Activated CD4-positive, alpha-beta T cell treated with anti-CD3 and anti-CD28 coated beads for 48 hours (primary cell): ENCODE measurements around the gene SLC25A34.

Experiments used
- DNase-seq: peaks from one replicate; pipeline ENCODE4 v3.0.0-alpha.2; 2020

Gene SLC25A34

DNA sequence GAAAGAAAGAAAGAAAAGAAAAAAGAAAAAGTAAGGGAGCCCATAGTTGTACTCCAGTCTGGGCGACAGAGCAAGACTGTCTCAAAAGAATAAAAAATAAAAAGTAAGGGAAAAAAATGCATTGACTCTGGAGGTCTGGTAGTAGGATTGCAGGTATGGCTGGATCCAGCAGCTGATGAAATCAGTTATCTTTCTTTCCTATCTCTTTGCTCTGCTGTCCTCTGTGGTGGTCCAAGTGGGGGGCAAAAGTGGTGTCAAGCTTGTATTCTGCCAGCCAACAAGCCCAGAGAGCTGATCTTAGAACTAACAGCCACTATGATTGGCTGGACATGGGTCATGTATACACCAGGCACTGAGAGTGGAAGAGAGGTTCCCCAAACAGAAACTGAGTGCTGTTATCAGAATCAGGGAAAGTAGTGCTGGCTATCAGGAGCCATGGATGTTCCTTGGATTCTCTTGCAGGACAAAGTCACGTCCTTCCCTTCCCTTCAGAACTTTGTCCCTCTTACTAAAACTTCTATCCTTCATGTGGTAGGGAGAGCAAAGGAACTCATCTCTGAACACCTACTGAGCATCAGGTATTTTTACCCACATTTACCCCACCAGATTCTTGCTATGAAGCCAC, 19.1 kb downstream of the SLC25A34 start:
- no peak for DNase-seq

DNA sequence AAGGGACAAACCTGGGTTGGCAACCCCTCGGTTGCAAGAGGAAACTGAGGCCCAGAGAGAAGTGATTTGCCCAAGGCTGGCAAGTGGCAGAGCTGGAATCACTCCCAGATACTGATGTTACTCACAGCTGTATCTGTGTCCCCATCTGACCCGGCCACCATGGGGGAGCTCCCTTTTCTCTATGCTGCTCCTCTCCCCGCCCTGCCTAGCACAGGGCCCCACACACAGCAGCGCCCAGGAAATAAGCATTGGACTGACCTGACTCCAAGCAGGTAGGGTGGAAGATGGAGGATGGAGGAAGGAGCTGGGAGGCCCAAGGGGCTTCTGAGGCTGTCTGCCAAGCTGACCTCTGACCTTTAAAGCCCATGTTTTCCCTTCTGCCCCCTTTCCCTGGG, 19.6 kb downstream of the SLC25A34 start:
- DNase-seq = no peak

DNA sequence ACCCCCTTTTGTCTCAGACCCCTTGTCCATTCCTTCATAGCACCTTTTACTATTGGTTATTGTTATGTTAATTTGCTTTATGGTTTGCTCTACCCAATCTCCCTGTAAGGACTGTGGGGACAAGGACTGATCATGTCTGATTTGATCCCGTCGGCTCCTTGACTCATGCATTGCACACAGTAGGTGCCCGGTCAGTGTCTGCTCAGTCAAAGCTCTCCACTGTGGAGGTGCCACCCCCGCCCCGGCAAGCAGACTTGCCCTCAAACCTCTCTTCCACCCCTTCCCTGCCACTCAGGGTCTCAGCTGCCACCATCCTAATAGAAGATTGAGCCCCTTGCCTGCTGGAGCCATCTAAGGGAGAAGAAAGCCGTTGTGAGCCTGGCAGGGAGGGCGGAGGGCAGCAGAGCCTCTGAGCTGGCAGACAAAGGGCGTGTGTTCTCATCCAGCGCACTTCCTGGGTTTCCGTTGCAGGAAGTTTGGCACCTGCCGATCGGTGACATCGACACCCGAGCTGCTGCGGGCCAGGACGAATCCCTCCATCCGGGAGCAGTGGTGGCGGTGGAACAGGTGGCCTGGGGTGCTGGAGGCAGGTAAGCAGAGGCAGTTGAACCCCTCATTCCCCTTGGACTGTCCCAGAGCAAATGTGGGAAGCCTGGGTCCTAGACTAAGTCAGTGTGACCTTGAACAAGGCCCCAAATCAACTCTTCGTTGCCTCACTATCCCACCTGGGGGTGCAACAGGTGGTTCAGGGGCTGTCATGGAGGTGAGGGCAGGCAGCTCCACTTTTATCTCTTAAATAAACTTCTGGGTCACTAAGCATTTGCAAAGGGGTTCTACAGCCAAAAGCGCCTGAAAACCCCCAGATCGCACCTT, 20.3 kb downstream of the SLC25A34 start:
- DNase-seq = no peak

DNA sequence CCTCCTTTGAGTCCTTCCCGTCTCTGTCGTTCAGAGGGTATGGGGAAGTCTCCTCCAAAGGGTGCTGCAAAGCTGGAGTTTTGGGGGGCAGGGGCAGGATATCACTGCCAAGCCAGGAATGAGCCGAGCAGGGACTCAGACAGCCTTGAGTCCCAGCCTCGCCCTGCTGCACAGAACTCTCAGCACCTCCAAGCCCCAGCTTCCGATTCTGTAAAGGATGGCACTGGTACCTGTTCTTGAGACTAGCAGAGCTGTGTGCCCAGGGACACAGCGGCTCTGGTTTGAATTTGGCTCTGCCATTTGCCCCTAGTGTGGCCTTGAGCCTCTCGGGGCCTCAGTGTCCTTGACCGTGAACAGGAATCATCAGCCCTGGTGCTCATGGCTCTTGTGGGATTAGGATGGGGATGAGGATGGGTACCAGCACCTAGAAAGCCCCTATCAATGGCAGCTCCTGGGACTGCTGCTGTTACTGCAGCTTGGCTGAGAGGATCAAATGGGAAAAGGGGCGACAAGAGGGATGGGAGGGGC, 21.0 kb downstream of the SLC25A34 start:
- DNase-seq = no peak

DNA sequence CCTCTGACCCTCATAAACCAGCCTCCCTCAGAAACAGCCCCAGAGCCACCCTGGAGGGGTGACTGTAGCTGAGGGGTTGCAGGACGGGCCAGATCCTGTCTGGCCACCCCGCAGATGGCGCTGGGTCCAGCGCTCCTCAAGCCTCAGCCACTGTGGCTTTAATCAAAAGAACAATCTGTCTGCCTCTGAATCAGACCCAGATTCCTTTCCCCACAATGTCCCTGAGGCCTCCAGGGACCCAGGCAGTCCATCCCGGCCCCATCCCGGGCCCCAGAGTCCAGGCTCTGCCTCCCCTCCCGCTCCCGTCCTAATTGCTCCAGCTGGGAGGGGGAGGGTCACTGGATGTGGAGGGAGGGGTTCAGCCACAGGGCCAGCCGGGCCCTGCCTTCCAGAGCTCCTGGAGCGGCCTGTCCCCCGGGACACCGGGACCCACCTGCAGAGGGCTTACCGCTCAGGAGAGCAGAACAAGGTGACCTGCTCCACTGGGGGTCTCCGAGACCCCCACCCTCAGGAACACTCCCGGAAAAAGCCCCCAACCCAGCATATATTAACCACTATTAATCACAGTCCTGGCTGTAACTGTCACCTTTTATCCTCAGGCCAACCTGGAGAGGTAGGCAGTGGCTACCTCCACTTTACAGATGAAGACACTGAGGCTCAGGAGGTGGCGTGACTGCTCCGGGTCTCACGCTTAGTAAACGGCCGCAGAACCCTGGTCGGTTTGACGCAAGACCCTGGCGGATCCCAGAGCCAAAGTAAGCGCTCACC, 21.7 kb downstream of the SLC25A34 start:
- no peak for DNase-seq

DNA sequence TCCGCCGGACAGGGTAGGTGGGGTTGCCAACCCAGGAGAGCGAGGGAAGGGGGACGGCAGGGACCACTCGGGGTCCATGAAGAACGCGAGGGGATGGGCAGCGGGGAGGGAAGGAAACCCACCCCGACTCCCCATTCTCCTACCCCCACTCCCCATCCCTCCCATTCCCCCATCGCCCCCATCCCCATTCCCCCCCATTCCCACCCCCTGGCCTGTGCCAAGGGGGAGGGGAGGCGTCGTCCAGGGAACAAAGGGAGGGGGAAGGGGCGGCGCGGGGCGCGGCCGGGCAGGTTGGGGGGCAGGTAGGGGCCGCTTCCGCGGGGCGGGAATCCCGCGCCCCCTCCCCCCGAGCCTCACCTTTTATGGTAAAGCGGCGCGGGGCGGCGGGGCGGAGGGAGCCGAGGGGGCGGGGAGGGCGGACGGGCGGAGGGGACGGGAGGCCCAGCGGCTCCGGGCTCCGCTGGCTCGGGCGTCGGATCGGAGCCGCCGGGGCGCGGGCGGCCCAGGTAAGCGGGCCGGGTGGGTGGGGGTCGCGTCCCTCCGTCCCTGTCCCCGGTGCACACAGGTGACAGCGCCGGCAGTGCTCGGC, 22.4 kb downstream of the SLC25A34 start, which contains the start of gene FBLIM1:
Gene FBLIM1 (plus strand): TSS at position 453 of the 589 bp plus-strand sequence. CDS start 6,189 bp downstream, outside the sequence.
- DNase-seq = no peak

DNA sequence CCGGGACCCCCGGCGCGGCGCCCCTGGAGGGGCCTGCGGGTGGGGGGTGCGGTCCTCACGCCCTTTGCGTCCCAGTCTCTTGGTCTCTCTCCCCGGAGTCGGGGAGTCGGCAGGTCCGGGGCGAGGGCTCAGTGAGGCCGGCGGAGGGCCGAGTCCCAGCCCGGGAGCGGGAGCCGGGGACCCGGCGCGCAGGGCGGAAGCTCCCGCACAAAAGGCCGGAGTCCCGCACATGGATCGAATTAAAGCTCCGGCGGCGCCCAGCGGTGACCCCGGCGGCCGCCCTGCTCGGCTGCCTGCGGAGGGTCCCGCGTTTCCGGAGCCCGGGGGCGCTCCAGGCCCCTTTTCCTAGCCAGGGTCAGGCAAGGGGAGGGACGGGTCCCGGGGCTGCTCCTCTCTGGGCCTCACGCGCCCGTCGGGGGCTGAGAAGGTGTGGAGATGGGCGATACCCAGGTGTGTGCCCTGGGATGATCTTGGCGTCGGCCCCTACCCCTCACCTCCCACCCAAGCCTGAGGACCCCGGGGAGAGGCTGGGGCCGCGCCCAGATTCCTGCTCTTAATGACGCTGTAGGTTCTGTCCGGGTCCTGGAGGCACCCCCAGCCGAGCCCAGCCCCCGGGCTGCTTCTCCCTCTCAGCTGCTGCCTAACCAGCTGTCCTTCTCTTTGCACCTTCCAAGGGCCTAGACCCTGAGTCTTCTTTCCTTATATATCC, 23.0 kb downstream of the SLC25A34 start:
- DNase-seq = no peak

DNA sequence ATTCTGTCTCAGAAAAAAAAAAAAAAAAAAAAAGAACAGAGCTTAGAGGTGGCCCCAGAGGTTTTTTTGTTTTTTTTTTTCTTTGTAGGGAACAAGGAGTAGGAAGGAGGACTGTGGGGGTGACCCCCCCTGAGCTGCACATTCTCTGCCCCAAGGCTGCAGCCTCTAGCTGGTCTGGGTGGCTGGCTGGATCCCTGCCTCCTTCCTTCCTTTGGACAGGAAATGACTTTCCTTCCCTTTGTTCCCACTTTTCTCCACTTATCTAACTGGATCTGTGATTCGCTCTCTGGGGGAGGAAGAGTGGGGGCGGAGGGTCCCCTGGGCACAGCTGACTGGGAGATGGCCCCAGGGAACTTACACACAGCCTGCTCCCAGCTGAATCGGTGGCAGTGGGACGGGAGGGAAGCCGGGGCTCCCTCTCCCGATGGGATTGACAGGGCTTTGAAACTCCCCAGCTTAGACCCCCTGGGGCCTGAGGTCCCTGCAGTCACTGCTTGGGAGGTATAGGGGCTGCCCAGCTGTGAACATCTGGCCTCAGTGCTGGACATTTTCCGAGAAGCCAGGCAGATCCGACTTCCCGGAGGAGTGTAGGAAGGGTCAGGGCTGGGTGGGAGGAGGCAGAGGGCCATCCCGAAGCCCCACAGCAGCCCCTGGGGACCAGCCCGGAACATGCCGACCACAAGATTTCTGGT, 24.6 kb downstream of the SLC25A34 start:
- no peak for DNase-seq

DNA sequence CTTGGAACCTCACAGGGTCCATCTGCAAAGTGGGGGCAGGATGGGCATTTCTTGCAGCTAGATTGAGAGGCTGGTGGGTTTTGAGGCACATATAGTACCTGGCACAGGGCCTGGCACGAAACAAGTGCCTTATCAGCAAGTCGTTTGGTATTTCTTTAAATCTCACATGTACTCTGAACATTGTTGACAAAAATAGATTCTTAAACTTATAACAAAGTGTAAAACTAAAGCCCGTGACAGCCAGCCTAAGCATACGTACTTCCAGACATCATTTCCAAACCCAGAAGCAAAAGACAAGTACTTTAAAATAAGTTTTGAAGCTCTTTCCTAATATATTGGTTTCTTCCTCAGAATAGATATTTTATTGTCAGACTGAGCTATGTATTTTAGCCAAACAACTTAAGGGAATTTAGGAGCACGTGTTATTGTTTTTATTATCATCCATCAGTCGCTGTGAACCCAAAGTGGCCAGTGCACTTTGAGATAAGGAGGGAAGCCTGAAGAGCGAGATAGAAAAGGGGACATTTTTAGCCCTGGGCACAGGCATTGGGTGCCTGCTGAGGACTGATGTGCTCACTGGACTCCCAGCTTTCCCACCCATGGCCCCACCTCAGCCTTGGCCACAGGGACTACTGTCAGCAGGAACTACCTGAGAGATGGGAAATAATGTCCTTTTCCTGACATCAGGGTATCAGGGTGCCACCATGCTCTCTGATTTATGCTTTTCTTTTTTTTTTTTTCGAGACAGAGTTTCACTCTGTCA, 25.5 kb downstream of the SLC25A34 start:
- DNase-seq = no peak

DNA sequence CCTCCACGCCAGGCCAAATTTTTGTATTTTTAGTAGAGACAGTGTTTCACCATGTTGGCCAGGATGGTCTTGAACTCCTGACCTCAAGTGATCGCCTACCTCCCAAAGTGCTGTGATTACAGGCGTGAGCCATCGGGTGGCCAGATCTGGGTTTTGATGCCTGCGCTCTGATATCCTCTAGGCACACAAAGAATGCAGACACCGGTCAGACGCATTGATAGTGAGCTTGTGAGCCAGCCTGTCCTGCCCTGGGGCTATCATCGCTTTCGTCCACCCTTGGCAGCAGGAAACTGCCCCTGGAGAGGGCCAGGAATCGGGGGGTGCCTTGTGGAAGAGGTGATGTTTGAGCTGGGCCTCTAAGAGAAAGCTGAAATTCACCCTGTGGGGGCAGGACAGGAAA, 26.5 kb downstream of the SLC25A34 start:
- DNase-seq = no peak

DNA sequence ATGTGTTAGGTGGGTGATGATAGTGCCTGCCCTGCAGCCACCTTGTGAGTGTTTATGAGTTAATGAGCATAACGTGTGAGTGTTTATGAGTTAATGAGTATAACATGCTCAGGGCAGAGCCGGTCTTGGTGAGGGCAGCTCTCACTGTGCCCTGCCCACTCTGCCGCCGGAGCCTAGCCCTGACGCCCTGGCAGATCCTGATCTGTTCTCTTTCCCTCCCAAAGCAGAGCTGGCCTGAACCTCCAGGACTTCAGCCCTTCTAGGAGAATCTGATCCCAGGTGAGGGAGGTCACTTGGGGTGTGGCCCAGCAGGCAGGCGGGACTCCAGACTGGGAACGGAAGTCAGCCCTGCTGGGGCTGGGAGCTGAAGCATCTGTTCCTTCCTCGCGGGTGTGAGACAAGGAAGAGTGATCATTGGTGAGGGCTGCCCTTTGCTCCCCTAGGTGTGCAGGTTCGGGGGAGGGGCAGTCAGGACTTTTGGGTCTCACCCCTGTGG, 28.3 kb downstream of the SLC25A34 start:
- no peak for DNase-seq

DNA sequence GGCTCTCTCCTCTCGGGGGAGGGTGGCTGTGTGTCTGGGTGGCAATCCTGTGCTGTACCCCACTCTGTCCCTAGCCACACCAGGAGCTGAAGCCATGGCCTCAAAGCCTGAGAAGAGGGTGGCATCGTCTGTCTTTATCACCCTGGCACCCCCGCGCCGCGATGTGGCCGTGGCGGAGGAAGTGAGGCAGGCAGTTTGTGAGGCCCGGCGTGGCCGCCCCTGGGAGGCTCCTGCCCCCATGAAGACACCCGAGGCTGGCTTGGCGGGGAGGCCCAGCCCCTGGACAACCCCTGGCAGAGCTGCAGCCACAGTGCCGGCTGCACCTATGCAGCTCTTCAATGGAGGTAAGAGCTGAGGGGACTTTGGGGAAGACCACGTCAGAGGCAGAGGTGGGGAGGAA, 28.8 kb downstream of the SLC25A34 start:
- no peak for DNase-seq

DNA sequence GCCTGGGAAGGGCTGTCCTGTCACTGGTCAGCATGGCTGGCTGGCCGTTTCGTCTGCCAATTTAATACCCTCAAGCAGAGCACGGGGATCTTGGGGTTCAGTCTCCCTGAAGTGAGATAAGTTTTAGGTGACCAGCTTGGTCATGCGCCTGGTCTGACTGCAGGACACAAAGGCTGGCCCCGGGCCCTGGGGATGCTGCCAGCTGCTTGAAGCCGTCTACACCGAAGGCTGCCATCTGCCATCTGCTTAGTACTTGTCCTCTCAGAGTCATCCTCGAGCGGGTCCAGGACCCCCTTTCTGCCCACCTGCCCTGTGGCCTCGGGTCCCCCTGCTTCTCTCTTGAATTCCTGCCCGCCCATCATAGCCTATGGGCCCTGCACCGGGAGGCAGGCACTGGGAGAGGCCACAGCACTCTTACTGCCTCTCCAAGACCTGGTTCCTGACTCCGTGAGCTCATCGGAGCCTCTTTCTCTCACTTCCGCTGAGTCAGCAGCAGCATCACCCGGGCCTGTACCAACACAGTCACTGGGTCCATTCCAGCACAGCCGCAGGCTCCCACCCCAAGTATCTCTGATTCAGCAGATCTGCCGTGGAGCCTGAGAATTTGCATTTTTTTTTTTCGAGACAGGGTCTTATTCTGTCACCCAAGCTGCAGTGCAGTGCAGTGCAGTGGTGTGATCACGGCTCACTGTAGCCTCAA, 29.6 kb downstream of the SLC25A34 start:
- no peak for DNase-seq

DNA sequence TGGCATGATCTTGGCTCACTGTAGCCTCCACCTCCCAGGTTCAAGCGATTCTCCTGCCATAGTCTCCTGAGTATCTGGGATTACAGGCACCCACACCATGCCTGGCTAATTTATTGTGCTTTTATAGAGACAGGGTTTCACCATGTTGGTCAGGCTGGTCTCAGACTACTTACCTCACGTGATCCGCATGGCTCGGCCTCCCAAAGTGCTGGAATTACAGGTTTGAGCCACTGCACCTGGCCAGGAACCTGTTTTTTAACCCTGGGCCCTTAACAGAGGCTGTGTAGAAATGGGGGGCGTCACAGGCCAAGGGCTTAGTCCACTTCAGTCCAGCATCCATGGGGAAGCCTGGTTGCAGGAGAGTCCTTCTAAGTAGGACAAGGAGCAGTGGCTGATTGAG, 31.9 kb downstream of the SLC25A34 start:
- no peak for DNase-seq

DNA sequence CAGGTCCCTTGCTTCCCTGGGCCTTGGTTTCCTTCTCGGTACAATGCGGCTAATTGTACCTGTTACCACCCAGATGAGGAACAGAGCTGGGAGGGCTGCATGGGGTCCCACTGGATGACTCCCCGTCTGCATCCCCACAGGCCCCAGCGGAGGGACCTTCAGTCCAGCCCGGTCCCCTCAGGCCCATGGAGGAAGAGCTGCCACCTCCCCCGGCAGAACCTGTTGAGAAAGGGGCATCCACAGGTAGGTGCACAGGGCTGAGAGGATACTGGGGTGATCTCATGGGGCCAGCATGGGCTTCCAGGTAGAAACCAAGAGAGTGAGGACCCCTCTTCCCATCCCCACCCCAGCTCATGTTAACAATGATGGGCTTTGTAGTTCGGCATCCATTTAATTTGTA, 32.3 kb downstream of the SLC25A34 start:
- no peak for DNase-seq

DNA sequence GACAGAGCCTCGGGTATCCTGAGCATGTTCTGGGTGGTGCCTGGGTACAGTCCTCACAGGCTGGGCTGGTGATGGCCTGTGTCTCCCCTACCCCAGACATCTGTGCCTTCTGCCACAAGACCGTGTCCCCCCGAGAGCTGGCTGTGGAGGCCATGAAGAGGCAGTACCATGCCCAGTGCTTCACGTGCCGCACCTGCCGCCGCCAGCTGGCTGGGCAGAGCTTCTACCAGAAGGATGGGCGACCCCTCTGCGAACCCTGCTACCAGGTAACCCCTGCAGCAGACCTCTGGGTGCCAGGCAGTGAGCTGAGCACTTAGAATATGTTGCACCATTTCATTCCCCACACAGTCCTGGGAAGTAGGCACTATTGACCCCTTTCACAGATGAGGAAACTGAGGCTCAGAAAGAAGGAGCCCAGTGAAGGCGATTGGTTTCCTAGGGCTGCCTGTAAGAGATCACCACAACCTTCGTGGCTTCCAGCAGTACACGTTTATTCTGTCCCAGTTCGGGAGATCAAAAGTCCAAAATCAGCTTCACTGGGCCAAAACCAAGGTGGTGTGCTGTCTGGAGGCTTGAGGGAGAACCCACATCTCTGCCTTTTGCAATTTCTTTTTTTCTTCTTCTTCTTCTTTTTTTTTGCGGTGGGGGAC, 34.4 kb downstream of the SLC25A34 start:
- no peak for DNase-seq

DNA sequence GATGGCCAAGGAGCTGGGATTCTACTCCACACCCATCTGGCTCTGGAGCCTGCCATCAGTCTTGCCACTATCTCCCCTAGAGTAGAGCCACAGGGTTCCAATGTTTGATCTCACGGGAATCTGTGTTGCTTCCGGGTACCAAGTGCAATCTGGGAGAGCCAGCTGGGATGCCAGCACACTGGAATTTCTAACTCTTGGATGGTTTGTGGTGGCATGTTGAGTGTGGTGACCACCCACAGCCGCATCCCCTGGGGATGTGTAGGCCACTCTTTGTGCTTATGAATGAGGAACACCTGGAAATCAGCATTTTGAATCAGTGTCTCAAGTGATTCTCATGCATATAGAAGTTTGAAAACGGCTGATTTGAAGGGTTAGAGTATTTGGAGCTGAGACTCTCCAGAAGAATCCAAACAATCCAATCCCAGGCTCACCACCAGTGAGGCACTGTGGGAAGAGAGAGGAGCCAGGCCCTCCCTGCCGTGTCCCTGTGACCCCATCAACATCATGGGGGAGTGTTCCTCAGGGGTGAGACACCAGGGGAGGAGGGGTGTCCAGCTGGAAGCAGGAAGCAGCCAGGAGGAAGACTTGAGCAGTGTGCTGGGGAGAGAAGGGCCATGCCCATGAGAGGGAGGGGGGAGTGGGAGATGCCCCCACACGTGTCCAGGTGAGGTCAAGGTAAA, 35.9 kb downstream of the SLC25A34 start:
- DNase-seq = no peak

DNA sequence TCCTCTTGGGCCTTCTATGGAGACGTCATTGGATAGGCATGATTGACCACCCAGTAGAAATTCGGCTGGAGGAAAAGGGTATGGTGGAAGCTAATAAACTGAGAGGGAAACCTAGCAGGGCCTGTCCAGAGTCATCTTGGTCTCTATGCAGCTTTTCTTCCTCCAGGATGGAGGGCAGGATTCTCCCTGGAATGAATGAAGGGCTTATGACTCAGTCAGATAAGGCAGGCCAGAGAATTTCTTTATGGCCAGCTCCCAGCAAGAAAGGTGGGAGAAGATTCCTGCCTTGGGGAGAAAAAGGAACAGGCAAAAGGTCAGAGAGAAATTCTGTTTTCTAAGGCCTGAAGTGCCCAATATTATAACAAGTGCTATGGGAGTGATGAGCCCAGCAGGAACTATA, 39.6 kb downstream of the SLC25A34 start:
- no peak for DNase-seq
